ENCODE measurements around the gene LRFN5.
"Not testable (repeated sequence)": the region's sequence is repeated elsewhere in the genome, so short reads cannot be mapped to it uniquely, and the experiment has no call there.

The LRFN5 gene

DNA sequence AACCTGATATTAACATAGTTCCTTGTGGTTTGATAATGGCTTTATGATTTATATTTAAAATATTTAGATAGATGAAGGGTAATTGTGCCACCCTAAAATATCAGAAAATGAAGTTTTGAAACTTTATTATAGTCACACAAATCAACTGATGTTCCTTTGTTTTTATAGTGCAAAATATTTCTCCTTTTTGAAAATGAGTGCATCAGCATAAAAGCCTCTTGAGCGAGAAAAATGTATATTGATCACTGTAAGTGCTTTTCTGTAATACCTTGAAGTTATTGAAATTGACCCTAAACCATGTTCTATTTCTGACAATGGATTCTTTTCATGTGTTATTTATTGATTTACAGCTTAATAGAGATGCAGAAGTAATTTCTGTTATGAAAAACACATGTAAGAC is 35.0 kb downstream of the LRFN5 start:
- DNase-seq: no peak

DNA sequence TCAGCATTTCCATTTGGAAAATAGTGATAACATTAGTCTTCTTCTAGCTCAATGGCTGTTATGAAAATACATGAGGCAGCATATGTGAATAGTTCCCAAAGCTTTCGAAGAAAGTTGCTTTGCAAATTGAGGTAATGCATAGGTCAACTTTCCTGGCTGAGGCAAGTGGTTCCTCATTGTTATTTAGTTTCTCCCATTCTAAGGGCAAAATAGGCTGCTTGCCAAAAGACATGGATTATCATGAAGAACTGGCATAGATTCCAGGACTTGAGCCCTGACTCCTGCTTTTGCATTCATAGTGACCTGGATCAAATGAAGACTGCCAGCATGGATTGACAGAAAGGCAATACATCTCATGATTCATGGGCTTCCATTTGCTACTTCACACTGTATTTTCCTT is 35.7 kb downstream of the LRFN5 start:
- no peak for DNase-seq

DNA sequence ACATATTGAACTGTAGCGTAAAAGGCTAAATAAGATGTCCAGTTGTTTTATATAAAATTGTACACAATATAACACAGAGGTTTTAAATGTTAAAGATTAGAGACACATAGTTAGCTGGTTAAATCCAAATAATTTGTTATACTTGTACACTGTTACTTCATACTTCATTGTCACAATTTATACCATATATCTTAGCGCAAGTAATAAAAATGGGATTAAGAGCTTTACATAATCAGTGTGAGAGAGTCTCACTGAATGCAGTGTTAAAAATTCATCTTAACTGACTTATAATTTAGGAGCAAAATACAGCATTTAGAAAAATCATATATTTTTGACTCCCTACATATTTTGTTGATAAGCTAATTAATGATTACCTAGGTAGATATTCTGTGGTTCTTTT is 36.1 kb downstream of the LRFN5 start:
- DNase-seq: no peak

DNA sequence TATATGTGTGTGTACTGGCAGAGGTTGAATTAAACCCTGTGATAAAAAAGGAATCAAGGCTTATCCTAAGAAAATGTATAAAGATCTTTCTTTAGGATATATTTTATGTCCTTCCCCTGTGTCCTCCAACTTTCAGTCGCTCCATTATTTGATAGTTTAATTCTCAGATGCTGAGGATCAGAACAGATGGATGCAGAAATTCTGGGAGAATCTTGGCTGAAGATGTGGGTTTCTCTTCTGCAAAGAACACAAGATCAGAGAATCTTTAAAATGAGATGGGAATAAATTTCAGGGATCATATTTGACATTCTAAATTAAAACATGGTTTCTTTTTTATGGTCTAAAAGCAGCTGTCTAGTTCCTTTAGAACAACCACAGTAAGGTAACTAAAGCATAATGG is 37.9 kb downstream of the LRFN5 start:
- no peak for DNase-seq

DNA sequence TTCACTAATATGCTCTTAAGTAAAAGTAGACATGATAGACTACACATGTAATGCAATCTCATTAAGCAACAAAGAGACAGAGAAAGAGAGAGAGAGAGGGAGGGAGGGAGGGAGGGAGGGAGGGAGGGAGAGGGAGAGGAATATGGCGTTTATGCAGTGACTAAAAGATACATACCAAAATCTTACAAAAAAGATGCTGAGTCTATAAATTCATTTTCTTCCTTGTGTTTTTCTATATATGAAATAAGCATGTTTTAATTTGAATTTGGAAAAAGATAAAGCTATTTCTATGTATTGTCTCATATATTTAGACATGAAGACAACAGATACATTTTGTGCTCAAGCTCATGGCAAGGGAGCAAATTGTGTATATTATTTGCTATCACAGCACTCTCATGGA is 44.1 kb downstream of the LRFN5 start:
- no peak for DNase-seq

DNA sequence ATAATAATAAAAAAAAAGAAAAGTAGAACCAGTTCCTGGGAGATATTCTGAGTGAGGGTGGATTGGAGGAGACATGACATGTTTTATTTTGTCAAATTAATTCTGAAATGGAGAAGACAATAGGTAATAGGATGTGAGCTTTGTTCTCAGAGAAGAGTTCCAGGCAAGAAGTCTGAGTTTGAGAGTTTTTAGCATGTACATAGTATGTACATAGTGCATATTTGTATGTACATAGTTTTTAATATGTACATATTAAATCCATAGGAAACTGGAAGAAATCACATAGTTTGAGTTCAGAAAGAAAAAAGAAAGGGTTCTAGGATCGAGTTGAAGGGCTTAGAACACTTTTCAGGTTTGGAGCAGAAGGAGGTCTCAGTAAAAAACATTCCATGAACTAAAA is 47.5 kb downstream of the LRFN5 start:
- no peak for DNase-seq

DNA sequence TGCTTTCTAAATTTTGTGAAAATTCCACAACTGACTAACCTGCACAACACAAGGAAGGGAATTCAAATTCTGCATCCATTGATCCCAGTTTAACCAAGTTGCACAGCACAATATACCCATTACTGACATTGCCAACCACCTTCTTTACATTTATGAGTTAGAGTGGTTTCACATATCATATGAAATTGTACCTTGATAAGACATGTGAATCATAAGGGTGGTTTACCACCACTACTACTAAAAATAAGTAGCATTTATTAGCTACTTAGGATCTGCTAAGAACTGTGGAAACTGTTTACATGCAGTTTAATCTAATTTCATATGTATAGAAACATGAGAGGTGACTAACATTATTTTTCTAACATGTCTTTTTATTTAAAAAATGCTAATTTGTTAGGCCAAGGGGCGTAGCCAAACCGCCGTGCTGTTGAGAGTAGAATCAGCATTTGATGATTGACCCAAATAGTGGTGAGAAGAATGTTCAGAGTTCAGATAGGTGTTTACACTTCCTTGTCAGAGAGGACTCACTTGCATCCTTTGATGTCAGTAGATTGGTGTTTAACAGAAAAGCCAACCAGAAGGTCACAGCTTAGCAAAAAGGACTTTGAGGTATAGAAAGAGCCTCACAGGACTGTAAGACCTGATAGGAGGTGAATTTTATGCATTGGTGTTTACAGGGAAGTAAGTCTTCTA is 56.2 kb downstream of the LRFN5 start:
- DNase-seq: no peak

DNA sequence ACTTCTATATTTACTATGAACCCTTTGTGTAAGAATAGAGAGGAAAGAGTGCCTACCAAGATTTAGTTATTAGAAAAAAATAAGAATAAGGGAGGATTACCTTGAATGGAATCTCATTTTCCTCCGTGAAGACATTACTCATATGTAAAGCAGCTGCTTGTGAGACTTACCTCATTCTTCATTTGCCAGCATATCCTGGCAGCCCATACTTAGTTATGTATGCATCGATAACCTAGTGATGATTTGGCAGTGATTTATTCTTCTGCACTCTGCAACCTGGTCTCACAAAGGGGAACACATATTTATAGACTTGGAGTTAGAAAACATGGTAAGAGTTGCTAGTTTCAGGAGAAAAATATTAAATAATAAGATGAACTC is 56.8 kb downstream of the LRFN5 start:
- no peak for DNase-seq

DNA sequence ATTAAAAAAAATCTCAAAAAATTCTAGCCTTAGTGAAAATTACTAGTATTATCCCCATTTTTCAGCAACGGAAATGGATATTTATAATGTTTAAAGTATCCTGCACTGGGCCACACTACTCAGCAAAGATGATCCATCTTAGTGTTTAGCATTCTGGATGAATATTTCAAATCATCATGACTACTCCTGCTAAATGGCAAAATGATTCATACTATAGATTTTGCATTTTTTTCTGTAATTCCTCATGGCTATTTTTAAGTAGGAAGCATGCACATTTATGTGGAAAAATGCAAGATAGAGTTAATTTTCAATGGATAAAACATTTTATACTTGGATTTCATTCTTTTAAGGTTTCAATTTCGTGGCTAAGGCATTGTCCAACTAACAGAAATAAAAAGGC is 59.6 kb downstream of the LRFN5 start:
- no peak for DNase-seq

DNA sequence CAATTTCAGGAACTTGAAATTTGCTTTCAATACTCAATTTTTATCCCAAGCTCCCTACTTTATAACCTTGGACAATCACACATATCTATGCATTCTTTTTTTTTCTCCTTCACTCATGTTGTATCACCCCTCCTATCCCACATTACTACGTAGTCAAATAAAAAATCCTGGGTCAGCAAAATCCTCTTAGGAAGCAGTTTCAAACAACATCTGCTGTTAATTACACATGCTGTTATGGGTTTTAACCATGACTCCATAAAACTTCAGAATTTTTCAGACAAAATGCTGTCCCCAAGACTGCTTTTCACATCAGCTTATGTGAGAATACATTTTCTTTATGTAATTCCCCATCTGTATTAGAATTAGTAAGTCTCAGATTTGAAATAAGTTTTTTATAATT is 61.7 kb downstream of the LRFN5 start:
- no peak for DNase-seq

DNA sequence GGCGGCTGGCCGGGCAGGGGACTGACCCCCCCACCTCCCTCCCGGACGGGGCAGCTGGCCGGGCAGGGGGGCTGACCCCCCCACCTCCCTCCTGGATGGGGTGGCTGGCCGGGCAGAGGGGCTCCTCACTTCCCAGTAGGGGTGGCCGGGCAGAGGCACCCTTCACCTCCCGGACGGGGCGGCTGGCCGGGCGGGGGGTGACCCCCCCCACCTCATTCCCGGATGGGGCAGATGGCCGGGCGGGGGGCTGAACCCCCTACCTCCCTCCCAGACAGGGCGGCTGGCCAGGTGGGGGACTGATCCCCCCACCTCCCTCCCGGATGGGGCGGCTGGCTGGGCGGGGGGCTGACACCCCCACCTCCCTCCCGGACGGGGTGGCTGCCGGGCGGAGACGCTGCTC is 66.9 kb downstream of the LRFN5 start:
- DNase-seq: not testable (repeated sequence)

DNA sequence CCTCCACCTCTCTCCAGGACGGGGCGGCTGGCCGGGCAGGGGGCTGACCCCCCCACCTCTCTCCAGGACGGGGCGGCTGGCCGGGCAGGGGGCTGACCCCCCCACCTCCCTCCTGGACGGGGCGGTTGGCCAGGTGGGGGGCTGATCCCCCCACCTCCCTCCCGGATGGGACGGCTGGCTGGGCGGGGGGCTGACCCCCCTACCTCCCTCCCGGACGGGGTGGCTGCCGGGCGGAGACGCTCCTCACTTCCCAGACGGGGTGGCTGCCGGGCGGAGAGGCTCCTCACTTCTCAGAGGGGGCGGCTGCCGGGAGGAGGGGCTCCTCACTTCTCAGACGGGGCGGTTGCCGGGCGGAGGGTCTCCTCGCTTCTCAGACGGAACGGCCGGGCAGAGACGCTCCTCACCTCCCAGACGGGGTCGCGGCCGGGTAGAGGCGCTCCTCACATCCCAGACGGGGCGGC is 67.9 kb downstream of the LRFN5 start:
- not testable (repeated sequence) for DNase-seq

DNA sequence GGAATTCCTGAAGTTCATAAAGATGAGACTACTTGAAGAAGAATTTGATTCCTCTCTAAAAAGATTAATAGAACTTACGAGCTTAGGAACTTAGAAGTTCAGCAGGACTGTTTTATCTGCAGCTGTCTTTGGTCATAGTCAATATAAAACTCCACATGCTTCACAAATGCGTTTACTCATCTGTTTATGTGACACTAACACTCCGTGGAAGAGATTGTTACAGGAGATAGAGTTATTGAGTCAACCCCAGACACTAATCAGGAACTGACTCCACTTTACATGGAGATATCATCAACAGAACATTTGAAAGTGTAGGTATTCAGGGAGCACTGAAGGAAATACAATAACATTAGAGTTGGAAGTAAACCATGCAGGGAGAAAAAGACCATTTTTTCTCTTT is 92.8 kb downstream of the LRFN5 start:
- DNase-seq: no peak

DNA sequence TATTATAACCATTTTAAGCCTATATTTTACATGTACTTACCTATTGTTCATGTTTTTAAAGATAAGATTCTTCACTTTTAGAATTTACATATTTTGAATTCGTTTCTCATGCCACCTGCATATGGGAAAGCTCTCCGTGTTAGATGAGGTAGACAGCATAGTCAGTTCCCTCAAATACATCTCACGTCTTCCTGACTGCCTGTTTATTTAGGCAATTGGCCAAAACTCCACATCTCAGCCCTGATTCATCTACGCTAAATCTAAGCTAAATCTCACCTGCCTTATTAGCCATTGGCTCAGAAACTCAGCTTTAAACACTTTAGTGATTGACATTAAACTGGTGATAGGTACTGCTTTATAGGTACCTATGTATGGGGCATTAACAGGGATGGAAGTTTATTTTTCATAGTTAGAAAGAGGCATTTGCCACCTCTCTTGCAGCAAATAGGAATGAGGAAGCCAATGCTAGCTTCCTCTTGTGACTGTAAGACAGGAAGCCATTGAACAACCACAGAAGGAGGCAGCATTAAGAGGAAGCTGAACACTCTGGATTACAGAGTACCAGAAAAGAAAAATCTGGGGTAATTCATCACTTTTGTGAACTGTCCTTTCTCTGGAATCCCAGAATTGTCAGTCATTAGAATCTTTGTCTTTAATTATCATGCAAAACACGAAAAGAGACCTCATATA is 111.9 kb downstream of the LRFN5 start:
- no peak for DNase-seq

DNA sequence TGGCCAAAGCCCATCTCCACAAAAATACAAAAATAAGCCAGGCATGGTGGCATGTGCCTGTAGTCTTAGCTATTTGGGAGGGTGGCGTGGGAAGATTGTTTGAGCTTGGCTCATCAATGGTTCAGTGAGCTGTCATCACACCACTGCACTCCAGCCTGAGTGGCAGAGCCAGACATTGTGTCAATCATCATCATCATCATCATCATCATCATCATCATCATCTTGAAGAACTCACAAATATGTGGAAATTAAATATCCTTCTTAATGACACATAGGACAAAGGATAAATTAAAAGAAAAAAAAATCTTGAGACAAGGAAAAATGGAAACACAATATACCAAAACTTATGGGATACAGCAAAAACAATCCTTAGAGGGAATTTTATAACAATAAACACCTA is 132.5 kb downstream of the LRFN5 start:
- DNase-seq: no peak

DNA sequence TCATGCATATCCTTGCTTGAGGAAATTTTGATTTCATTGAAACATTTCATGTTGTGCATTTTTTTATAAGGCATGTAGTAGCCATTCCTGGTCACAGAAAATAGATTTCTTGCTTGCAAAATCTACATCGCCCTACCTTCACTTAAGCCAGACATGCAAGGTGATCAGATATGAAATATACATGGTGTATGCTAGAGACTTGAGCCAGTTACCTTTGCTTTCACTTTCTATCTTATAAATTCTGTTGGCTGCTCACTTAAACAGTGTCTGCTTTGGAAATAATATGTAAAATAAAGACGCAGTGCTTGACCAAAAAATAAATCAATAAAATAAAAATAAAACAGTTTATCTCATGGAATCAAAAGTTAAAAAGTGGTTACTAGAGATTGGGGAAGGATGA is 136.5 kb downstream of the LRFN5 start:
- no peak for DNase-seq

DNA sequence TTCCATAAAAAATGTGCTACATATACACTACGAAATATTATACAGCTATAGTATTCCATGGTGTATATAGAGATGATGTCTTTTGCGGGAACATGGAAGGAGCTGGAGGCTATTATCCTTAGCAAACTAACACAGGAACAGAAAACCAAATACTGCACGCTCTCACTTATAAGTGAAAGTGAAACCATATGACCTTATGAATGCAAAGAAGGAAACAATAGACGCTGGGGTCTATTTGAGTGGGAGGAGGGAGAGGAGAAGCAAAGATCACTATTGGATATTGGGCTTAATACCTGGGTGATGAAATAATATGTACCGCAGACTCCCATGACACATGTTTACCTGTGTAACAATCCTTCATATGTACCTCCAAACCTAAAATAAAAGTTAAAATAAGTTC is 142.8 kb downstream of the LRFN5 start:
- DNase-seq: no peak

DNA sequence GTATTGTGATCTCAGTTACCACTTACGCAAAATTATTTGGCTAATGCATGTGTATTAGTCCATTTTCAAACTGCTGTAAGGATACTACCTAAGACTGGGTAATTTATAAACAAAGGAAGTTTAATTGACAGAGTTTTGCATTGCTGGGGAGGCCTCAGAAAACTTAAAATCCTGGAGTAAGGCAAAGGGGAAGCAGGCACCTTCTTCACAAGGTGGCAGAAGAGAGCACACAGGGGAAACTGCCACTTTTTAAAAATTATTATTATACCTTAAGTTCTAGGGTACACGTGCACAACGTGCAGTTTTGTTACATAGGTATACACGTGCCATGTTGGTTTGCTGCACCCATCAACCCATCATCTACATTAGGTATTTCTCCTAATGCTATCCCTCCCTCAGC is 143.9 kb downstream of the LRFN5 start:
- DNase-seq: not testable (repeated sequence)

DNA sequence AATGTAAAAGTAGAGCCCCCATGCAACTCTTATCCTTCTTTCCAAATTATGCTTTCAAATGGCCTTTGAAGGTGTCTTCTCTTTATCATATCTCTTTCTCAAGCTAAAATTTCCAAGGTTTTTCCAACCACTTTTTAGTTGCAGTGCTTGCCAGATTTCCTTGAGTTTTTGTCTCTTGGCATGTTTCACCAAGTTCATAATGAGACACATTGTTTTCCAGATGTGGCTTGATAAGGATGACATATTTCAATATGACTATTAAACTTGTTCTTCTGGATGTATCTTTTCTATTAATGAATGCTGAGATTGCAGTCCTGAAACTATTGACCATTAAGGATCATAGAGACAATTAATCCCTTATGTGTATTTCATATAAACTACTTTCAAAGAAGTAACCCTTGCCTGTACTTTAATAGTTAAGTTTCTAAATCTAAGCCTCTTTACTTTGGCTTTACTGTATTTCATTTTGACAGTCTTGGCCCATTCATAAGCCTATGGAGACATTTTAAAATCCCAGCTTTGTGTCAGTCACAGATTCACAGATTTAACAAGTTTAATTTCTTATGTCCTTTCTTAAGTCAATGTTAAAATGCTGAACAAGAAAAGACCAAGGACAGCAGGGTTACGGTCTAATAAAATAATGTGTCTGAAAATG is 151.5 kb downstream of the LRFN5 start:
- no peak for DNase-seq

DNA sequence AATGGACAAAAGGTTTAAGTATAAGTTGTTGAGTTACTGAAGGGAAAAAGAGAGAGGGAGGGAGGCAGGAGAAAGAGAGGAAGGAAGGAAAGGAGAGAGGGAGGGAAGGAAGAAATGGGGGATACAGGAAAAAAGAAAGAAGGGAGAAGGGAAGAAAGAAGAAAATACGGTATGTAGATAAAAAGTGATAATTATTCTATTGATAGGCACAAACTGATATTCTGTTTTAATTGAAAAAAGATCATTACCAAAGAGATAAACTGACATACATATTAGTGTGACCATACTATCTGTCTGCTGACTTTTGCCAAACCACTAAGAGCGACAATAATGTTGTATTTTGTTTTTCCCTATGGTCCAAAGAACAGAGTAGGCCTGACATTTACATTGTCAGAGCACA is 154.5 kb downstream of the LRFN5 start:
- no peak for DNase-seq

DNA sequence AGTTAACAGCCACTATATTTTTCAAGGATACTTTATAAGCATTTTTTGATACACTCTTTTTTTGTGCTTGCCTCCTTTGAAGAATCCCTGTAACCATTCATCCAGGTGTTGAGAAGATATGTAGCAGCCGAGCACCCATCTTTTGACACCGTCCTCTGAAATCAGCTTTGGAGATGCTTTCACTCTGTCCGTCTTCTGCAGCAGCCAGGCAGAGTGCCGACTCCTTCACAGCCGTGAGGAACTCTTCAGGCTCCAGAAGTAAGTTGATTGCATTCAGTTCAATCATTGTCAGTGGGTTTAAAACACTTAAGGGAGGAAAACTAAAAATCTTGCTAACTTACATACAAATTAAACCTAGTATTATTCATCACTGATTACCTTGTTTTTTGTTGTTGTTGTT is 160.1 kb downstream of the LRFN5 start:
- no peak for DNase-seq

DNA sequence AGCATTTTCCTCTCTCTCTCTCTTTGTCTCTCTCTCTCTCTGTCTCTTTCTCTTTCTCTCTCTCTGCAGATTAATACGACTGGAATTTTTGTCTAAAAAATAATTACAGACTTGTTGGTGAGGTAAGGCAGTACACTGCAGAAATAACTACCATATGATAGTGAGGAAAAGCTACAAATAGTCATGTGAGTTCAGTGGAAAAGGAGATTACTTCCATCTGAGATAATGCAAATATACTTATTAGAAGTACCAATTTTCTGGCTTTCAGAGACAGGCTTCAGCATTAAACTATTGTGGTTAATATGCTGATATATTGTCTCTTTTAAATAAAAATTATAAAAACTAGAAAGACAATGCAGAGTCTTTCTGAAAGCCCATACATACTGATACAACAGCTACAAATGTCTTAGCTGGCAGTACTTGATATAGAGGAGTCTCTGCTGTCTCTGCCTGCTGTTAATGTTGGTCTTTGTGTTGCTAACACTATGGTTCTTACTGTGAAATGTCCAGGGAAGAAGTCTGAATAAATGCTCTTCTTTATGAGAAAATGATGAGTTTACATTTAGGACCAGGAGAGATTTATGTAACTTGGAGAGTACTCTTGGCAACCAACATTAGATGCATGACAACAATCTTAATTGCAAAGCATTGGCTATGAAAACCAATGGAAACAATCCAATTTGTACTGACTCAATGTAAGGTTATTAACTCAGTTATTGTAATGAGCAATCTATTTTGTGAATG is 167.0 kb downstream of the LRFN5 start:
- DNase-seq: no peak

DNA sequence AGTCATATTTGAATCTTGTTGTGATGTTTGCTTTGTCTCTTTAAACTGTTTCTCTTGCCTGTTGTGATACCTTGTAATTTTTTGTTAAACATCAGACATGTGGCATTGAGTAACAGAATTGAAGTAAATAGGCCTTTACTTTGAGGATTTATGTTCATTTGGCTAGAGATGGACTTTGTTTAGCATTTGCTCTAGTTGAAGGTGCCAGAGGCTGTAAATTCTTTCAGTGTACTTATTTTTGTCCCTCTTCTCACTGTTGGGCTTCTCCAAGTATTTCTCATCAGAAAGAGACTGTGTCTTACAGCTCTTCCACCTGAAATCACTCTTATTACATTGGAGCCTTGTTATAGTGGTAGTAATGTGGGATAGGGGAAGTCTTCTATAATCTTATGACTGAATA is 175.8 kb downstream of the LRFN5 start:
- DNase-seq: no peak

DNA sequence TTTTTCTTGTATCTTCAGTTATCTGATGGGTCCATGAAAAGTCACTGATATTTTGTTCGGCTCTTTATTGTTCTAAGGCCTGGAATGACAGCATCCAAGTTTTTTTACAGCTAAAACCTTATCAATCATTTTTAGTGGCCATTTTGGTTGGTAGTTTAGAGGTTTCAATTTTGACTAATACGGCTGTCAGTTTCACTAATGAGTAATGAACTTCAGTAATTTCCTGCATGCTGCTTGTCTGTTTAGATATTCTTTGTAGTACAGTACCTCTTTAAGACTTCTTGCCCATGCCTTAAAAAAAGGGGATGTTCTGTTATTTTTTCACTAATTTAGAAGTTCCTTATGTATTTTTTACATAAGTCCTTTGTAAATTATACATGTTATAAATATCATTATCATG is 176.7 kb downstream of the LRFN5 start:
- no peak for DNase-seq
